Stimulated activated CD8-positive, alpha-beta memory T cell treated with anti-CD3 and anti-CD28 coated beads, Interleukin-15, amount 100 ng/mL, for 1 hour (primary cell): ENCODE data around the gene OTX1.
"Not testable (repeated sequence)": the region's sequence is repeated elsewhere in the genome, so short reads cannot be mapped to it uniquely, and the experiment has no call there.

ENCODE experiments used
- DNase-seq: peaks from one replicate; pipeline ENCODE4 v3.0.0-alpha.2; 2020; ENCODE audit warnings: low read depth

OTX1 gene

GRCh38 chr2:63050334-63051041 lies at the start of gene OTX1:
Gene OTX1, plus strand, starts transcription at chr2:63050830. Its CDS starts 2,161 bp downstream, at chr2:63052991.
- no peak for DNase-seq

GRCh38 chr2:63001576-63001975 lies 49.1 kb upstream of the OTX1 start:
- DNase-seq = no peak

- DNase-seq = no peak
Observed at GRCh38 chr2:63003351-63003750, 47.3 kb upstream of the OTX1 start.

- no peak for DNase-seq
Observed at GRCh38 chr2:63007813-63008458, 42.7 kb upstream of the OTX1 start.

GRCh38 chr2:63008838-63009237 lies 41.8 kb upstream of the OTX1 start:
- no peak for DNase-seq

GRCh38 chr2:63009490-63009889 lies 41.1 kb upstream of the OTX1 start:
- DNase-seq = no peak

- DNase-seq = no peak
Observed at GRCh38 chr2:63012541-63012940, 38.1 kb upstream of the OTX1 start.

- no peak for DNase-seq
Observed at GRCh38 chr2:63013438-63013837, 37.2 kb upstream of the OTX1 start.

GRCh38 chr2:63015389-63015788 lies 35.2 kb upstream of the OTX1 start:
- no peak for DNase-seq

GRCh38 chr2:63018439-63018838 lies 32.2 kb upstream of the OTX1 start:
- DNase-seq = no peak

- not testable (repeated sequence) for DNase-seq
Observed at GRCh38 chr2:63019686-63020085, 30.9 kb upstream of the OTX1 start.

GRCh38 chr2:63023444-63023843 lies 27.2 kb upstream of the OTX1 start:
- DNase-seq = no peak

- no peak for DNase-seq
Observed at GRCh38 chr2:63027220-63027619, 23.4 kb upstream of the OTX1 start.

- no peak for DNase-seq
Observed at GRCh38 chr2:63029058-63029457, 21.6 kb upstream of the OTX1 start.

- DNase-seq = no peak
Observed at GRCh38 chr2:63034526-63034925, 16.1 kb upstream of the OTX1 start.

- no peak for DNase-seq
Observed at GRCh38 chr2:63035169-63035568, 15.5 kb upstream of the OTX1 start.

- no peak for DNase-seq
Observed at GRCh38 chr2:63035660-63036059, 15.0 kb upstream of the OTX1 start.

- no peak for DNase-seq
Observed at GRCh38 chr2:63038034-63038433, 12.6 kb upstream of the OTX1 start.

GRCh38 chr2:63040586-63040985 lies 10.0 kb upstream of the OTX1 start:
- DNase-seq = no peak

GRCh38 chr2:63041592-63041991 lies 9.0 kb upstream of the OTX1 start:
- DNase-seq = no peak

GRCh38 chr2:63044362-63045327 lies 6.0 kb upstream of the OTX1 start:
- no peak for DNase-seq

GRCh38 chr2:63046552-63046951 lies 4.1 kb upstream of the OTX1 start:
- DNase-seq = no peak

- DNase-seq = no peak
Observed at GRCh38 chr2:63046961-63047320, 3.7 kb upstream of the OTX1 start.
